ENCODE measurements around the gene SIAE.

DNA sequence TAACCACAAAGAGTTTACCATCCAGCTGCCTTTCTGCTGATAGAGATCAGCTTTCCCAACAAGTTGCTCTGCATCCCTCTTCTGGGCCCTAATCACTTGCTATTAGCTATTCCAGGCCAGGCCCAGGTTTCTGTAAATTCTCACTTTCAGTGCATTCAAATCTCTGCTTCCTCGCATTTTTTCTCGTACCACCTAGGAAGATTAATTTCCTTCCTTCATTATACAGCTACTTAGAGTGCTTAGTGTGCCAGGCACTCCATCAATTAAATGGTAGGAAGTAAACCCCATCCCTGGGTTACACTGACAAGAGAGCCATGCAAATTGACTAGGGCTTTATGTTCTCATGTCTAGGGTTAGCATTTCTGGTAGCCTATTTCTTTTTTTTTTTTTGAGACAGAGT is 9.7 kb downstream of the SIAE start:
- TF ChIP-seq, protein P1, sequence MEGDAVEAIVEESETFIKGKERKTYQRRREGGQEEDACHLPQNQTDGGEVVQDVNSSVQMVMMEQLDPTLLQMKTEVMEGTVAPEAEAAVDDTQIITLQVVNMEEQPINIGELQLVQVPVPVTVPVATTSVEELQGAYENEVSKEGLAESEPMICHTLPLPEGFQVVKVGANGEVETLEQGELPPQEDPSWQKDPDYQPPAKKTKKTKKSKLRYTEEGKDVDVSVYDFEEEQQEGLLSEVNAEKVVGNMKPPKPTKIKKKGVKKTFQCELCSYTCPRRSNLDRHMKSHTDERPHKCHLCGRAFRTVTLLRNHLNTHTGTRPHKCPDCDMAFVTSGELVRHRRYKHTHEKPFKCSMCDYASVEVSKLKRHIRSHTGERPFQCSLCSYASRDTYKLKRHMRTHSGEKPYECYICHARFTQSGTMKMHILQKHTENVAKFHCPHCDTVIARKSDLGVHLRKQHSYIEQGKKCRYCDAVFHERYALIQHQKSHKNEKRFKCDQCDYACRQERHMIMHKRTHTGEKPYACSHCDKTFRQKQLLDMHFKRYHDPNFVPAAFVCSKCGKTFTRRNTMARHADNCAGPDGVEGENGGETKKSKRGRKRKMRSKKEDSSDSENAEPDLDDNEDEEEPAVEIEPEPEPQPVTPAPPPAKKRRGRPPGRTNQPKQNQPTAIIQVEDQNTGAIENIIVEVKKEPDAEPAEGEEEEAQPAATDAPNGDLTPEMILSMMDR (IDR thresholded peaks at IDR 0.05; ENCODE audit: low read depth, low read length, missing input control) = no peak
- TF ChIP-seq FOXA1 (IDR thresholded peaks at IDR 0.05) (no peak), RAD21 (IDR thresholded peaks at IDR 0.05) (no peak), HNF4A (conservative IDR thresholded peaks at IDR 0.05) (no peak)
- TF ChIP-seq, protein P2, sequence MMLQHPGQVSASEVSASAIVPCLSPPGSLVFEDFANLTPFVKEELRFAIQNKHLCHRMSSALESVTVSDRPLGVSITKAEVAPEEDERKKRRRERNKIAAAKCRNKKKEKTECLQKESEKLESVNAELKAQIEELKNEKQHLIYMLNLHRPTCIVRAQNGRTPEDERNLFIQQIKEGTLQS (IDR thresholded peaks at IDR 0.05) = no peak
- TF ChIP-seq, protein P3, sequence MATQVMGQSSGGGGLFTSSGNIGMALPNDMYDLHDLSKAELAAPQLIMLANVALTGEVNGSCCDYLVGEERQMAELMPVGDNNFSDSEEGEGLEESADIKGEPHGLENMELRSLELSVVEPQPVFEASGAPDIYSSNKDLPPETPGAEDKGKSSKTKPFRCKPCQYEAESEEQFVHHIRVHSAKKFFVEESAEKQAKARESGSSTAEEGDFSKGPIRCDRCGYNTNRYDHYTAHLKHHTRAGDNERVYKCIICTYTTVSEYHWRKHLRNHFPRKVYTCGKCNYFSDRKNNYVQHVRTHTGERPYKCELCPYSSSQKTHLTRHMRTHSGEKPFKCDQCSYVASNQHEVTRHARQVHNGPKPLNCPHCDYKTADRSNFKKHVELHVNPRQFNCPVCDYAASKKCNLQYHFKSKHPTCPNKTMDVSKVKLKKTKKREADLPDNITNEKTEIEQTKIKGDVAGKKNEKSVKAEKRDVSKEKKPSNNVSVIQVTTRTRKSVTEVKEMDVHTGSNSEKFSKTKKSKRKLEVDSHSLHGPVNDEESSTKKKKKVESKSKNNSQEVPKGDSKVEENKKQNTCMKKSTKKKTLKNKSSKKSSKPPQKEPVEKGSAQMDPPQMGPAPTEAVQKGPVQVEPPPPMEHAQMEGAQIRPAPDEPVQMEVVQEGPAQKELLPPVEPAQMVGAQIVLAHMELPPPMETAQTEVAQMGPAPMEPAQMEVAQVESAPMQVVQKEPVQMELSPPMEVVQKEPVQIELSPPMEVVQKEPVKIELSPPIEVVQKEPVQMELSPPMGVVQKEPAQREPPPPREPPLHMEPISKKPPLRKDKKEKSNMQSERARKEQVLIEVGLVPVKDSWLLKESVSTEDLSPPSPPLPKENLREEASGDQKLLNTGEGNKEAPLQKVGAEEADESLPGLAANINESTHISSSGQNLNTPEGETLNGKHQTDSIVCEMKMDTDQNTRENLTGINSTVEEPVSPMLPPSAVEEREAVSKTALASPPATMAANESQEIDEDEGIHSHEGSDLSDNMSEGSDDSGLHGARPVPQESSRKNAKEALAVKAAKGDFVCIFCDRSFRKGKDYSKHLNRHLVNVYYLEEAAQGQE (IDR thresholded peaks at IDR 0.05) = no peak
- TF ChIP-seq, protein P4, sequence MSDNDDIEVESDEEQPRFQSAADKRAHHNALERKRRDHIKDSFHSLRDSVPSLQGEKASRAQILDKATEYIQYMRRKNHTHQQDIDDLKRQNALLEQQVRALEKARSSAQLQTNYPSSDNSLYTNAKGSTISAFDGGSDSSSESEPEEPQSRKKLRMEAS (IDR thresholded peaks at IDR 0.05) = no peak
